PC-9 (cell line): ENCODE data around the gene C9orf153. TPM values are rescaled to one million over a fixed set of nuclear protein-coding genes. Genes with fewer than 3 reads are reported as not detected.
"Not testable (repeated sequence)": the region's sequence is repeated elsewhere in the genome, so short reads cannot be mapped to it uniquely, and the experiment has no call there.

Source experiments
- BruUV-seq: library from RNA; stranded (reverse); fragments of 400-500 nt; replicated peaks from 2 replicates; lab custom pipeline; 2021; lab: Mats Ljungman, UMichigan
- CTCF ChIA-PET: fragments of 300-600 bp; sonication (Branson Sonifier 250); formaldehyde crosslinking; loops from one replicate; lab custom pipeline; 2022; ENCODE audit warnings: antibody characterized with exemption; lab: Charles Lee
- POLR2A ChIA-PET: fragments of 300-600 bp; sonication (Branson Sonifier 250); formaldehyde crosslinking; loops from one replicate; lab custom pipeline; 2022; ENCODE audit warnings: antibody characterized with exemption; ENCODE audit not compliant: unreplicated experiment; lab: Charles Lee
- DNase-seq, 2 experiments: peaks; one replicate each; pipeline versions ENCODE4 v3.0.0 to v3.0.0-alpha.2; 2015 to 2022; ENCODE audit warnings: mixed read lengths in 1 of 2
- H2AFZ ChIP-seq: fragments of 200-600 bp; sonication (generic); 2 replicates; pipeline ENCODE4 v1.8.1; 2017; ENCODE audit warnings: antibody characterized with exemption
- H3F3A ChIP-seq: fragments of 200-600 bp; sonication (generic); 2 replicates; pipeline ENCODE4 v1.8.1; 2017; ENCODE audit warnings: antibody characterized with exemption, mild to moderate bottlenecking, low read depth; ENCODE audit not compliant: insufficient read depth
- H3K27ac ChIP-seq: fragments of 200-600 bp; sonication (generic); 2 replicates; pipeline ENCODE4 v1.6.1; 2016; ENCODE audit warnings: mixed run types
- H3K27me3 ChIP-seq: fragments of 200-600 bp; sonication (generic); 2 replicates; pipeline ENCODE4 v1.6.1; 2016; ENCODE audit warnings: low read depth, mixed run types; ENCODE audit not compliant: insufficient read depth
- H3K36me3 ChIP-seq: fragments of 200-600 bp; sonication (generic); 2 replicates; pipeline ENCODE4 v1.6.1; 2016; ENCODE audit warnings: low read depth, mixed run types
- H3K4me1 ChIP-seq: fragments of 200-600 bp; sonication (generic); replicated peaks from 2 replicates; pipeline ENCODE4 v1.6.1; 2016; ENCODE audit warnings: mixed run types; ENCODE audit not compliant: insufficient read depth
- H3K4me2 ChIP-seq: fragments of 200-600 bp; sonication (generic); 2 replicates; pipeline ENCODE4 v1.6.1; 2017; ENCODE audit warnings: mixed run types
- H3K4me3 ChIP-seq: fragments of 200-600 bp; sonication (generic); 2 replicates; pipeline ENCODE4 v1.6.1; 2016; ENCODE audit warnings: mixed run types
- H3K79me2 ChIP-seq: fragments of 200-600 bp; sonication (generic); 2 replicates; pipeline ENCODE4 v1.6.1; 2017; ENCODE audit warnings: low read depth, mixed run types
- H3K9me2 ChIP-seq: fragments of 200-600 bp; sonication (generic); 2 replicates; pipeline ENCODE4 v1.8.1; 2017; ENCODE audit warnings: mild to moderate bottlenecking; ENCODE audit not compliant: insufficient read depth
- H3K9me3 ChIP-seq: fragments of 200-600 bp; sonication (generic); 2 replicates; pipeline ENCODE4 v1.8.1; 2016; ENCODE audit warnings: low read depth; ENCODE audit not compliant: insufficient read depth
- H4K20me1 ChIP-seq: fragments of 200-600 bp; sonication (generic); 2 replicates; pipeline ENCODE4 v1.8.1; 2017; ENCODE audit not compliant: insufficient read depth
- CTCF ChIP-seq: fragments of 200-600 bp; sonication (generic); conservative IDR thresholded peaks from 2 replicates; pipeline ENCODE4 v1.6.1; 2017; ENCODE audit warnings: mixed run types, antibody characterized with exemption, mild to moderate bottlenecking, moderate library complexity
- EZH2 ChIP-seq: fragments of 200-600 bp; sonication (generic); IDR thresholded peaks from 2 replicates; pipeline ENCODE4 v1.8.0; 2017; ENCODE audit warnings: antibody characterized with exemption, low read depth
- intact Hi-C: fragments of 100-400 bp; cut with micrococcal nuclease; formaldehyde crosslinking; loops from one replicate; pipeline ENCODE4 v1.10.0; 2022; ENCODE audit not compliant: unreplicated experiment
- total RNA-seq: library from RNA; stranded (reverse); gene quantifications from 2 replicates; pipeline ENCODE4 v1.2.3, GENCODE V29; 2021

Gene C9orf153
- total RNA-seq, 1 experiment from 2014 or later = 0.52 TPM

GRCh38 chr9:86193088-86193487, 66.4 kb downstream of the C9orf153 start:
- H3K4me1 ChIP-seq = no peaks in the 10 kb centered on the region
- H3K27me3 ChIP-seq = no peaks in the 10 kb centered on the region
- no TSS peak for BruUV-seq
- DNase-seq = no peak
- H3K4me3 ChIP-seq = no peak overlapping the region
- no peak for TF ChIP-seq CTCF
- no peak for TF ChIP-seq EZH2
- no peaks in the 10 kb centered on the region for H3F3A ChIP-seq
- no peak overlapping the region for H3K4me2 ChIP-seq
- no peaks in the 10 kb centered on the region for H4K20me1 ChIP-seq
- H3K36me3 ChIP-seq = no peaks in the 10 kb centered on the region
- no peaks in the 10 kb centered on the region for H3K79me2 ChIP-seq
- H3K27ac ChIP-seq = no peak overlapping the region
- H3K9me3 ChIP-seq = peaks cover 8% of the 10 kb centered on the region; the same call in 1 of the 2 replicates
- ChIA-PET CTCF (no interaction called here), POLR2A (no interaction called here)
- intact Hi-C loops = no loop called here
- H2AFZ ChIP-seq = no peak overlapping the region
- no peaks in the 10 kb centered on the region for H3K9me2 ChIP-seq

GRCh38 chr9:86190700-86191099, 68.8 kb downstream of the C9orf153 start:
- BruUV-seq = not testable (repeated sequence)

GRCh38 chr9:86187121-86187520, 72.3 kb downstream of the C9orf153 start:
- CTCF ChIA-PET = no interaction called here
- Histone ChIP-seq H3K9me3 (no peaks in the 10 kb centered on the region), H3K27ac (no peak overlapping the region), H3K27me3 (no peaks in the 10 kb centered on the region), H3K4me1 (no peaks in the 10 kb centered on the region), H3K9me2 (no peaks in the 10 kb centered on the region), H3K4me3 (no peak overlapping the region), H2AFZ (no peak overlapping the region), H4K20me1 (no peaks in the 10 kb centered on the region), H3K79me2 (no peaks in the 10 kb centered on the region), H3K36me3 (no peaks in the 10 kb centered on the region), H3F3A (no peaks in the 10 kb centered on the region), H3K4me2 (no peak overlapping the region)
- BruUV-seq = no TSS peak
- no peak; the same call in 1 of the 2 replicates for TF ChIP-seq CTCF
- TF ChIP-seq EZH2 = no peak
- POLR2A ChIA-PET = no interaction called here
- DNase-seq = no peak
- intact Hi-C loops = loop anchor here (1.0 kb wide), 1 partner anchor 152 kb away; no protein-coding TSS in a partner anchor

More at GRCh38 chr9:86190700-86191099, 68.8 kb downstream of the C9orf153 start:
- H3K27ac ChIP-seq, H3F3A ChIP-seq, H3K27me3 ChIP-seq, H3K9me2 ChIP-seq, H3K4me1 ChIP-seq, H3K79me2 ChIP-seq, CTCF ChIA-PET, H3K9me3 ChIP-seq, H3K4me2 ChIP-seq, H2AFZ ChIP-seq, DNase-seq, H3K4me3 ChIP-seq, intact Hi-C loops, POLR2A ChIA-PET, H3K36me3 ChIP-seq, H4K20me1 ChIP-seq: not testable (repeated sequence)

- no peak for DNase-seq
- Histone ChIP-seq H3K79me2 (no peaks in the 10 kb centered on the region), H3K36me3 (no peaks in the 10 kb centered on the region), H3K27ac (no peak overlapping the region), H3K4me3 (no peak overlapping the region), H3K27me3 (no peaks in the 10 kb centered on the region), H3K4me2 (no peak overlapping the region), H3K4me1 (no peaks in the 10 kb centered on the region), H4K20me1 (no peaks in the 10 kb centered on the region), H2AFZ (no peak overlapping the region), H3F3A (no peaks in the 10 kb centered on the region), H3K9me2 (no peaks in the 10 kb centered on the region), H3K9me3 (no peaks in the 10 kb centered on the region)
- CTCF ChIA-PET = no interaction called here
- BruUV-seq = no TSS peak
- TF ChIP-seq CTCF (no peak), EZH2 (no peak)
- intact Hi-C loops = loop anchor here (1.0 kb wide), 1 partner anchor 151 kb away; no protein-coding TSS in a partner anchor
- POLR2A ChIA-PET = no interaction called here
These were observed 72.8 kb downstream of the C9orf153 start for GRCh38 chr9:86186696-86187095.
